HG03066 (cell line): ENCODE measurements around the gene SLC35F1.

Experiments used
- ATAC-seq: cut with Tn5 transposase; IDR thresholded peaks from one replicate; pipeline ENCODE4 v1.9.1; 2021; ENCODE audit warnings: low read depth; ENCODE audit not compliant: unreplicated experiment

SLC35F1 gene

GRCh38 chr6:118299457-118299856 is 392.4 kb downstream of the SLC35F1 start:
- ATAC-seq = no peak

GRCh38 chr6:118304321-118304720 is 397.3 kb downstream of the SLC35F1 start:
- no peak for ATAC-seq

GRCh38 chr6:118305081-118305480 is 398.0 kb downstream of the SLC35F1 start:
- no peak for ATAC-seq

GRCh38 chr6:118306392-118307238 is 399.6 kb downstream of the SLC35F1 start:
- ATAC-seq = no peak

GRCh38 chr6:118307581-118307980 is 400.5 kb downstream of the SLC35F1 start:
- no peak for ATAC-seq

- ATAC-seq = no peak
Observed at GRCh38 chr6:118309337-118310093, 402.5 kb downstream of the SLC35F1 start.

- no peak for ATAC-seq
Observed at GRCh38 chr6:118313208-118313607, 406.1 kb downstream of the SLC35F1 start.

- no peak for ATAC-seq
Observed at GRCh38 chr6:118313762-118314161, 406.7 kb downstream of the SLC35F1 start.

- no peak for ATAC-seq
Observed at GRCh38 chr6:118316796-118317384, 409.8 kb downstream of the SLC35F1 start.

GRCh38 chr6:118317581-118318563 is 410.8 kb downstream of the SLC35F1 start:
- ATAC-seq = no peak

GRCh38 chr6:118318648-118319047 is 411.6 kb downstream of the SLC35F1 start:
- ATAC-seq = no peak

GRCh38 chr6:118319416-118319815 is 412.4 kb downstream of the SLC35F1 start:
- no peak for ATAC-seq

- ATAC-seq = no peak
Observed at GRCh38 chr6:118319894-118320649, 413.0 kb downstream of the SLC35F1 start.

- ATAC-seq = no peak
Observed at GRCh38 chr6:118320652-118321051, 413.6 kb downstream of the SLC35F1 start.

- ATAC-seq = no peak
Observed at GRCh38 chr6:118324116-118324515, 417.1 kb downstream of the SLC35F1 start.

- ATAC-seq = no peak
Observed at GRCh38 chr6:118325220-118325860, 418.3 kb downstream of the SLC35F1 start.

GRCh38 chr6:118326712-118327111 is 419.6 kb downstream of the SLC35F1 start:
- ATAC-seq = no peak

GRCh38 chr6:118327237-118327636 is 420.2 kb downstream of the SLC35F1 start:
- no peak for ATAC-seq

GRCh38 chr6:118333772-118334171 is 426.7 kb downstream of the SLC35F1 start:
- ATAC-seq = no peak
